Endothelial cell of umbilical vein (primary cell): Measurements from ENCODE around the gene ENKD1. TPM values are rescaled to one million over a fixed set of nuclear protein-coding genes. Genes with fewer than 3 reads are reported as not detected.

Experiments
- BruUV-seq: library from RNA; stranded (reverse); fragments of 400-500 nt; replicated peaks from 2 replicates; lab custom pipeline; 2021; lab: Mats Ljungman, UMichigan
- CTCF ChIA-PET: fragments of 300-600, 350-600 bp; sonication (Branson Sonifier 250); formaldehyde crosslinking; loops from one replicate; lab custom pipeline; 2021; ENCODE audit warnings: antibody characterized with exemption, inconsistent platforms; lab: Charles Lee
- POLR2A ChIA-PET: fragments of 300-600, 350-600 bp; sonication (Branson Sonifier 250); formaldehyde crosslinking; loops from one replicate; lab custom pipeline; 2021; ENCODE audit warnings: antibody characterized with exemption, inconsistent platforms; lab: Charles Lee
- DNase-seq: peaks from one replicate; pipeline ENCODE4 v3.0.0-alpha.2; 2011; ENCODE audit warnings: low read depth, low spot score
- FAIRE-seq: peaks from 2 replicates; lab custom pipeline; 2011; peaks lifted over from hg19 to GRCh38; lab: Jason Lieb, UNC
- H2AFZ ChIP-seq: 2 replicates; pipeline ENCODE4 v1.6.0; 2012; ENCODE audit warnings: low read depth, low read length, control low read depth, inconsistent platforms
- H3K27ac ChIP-seq: 2 replicates; pipeline ENCODE4 v1.5.1; 2011; ENCODE audit warnings: low read depth, mild to moderate bottlenecking, control low read depth, low read length, moderate library complexity; ENCODE audit not compliant: insufficient read depth
- H3K27me3 ChIP-seq, 2 experiments: 2 replicates each; pipeline versions ENCODE4 v1.6.0 to v1.6.1; 2011; ENCODE audit warnings: low read length in 2 of 2, mixed read lengths in 1 of 2; ENCODE audit not compliant: control insufficient read depth in 2 of 2, insufficient read depth in 2 of 2
- H3K36me3 ChIP-seq, 2 experiments: 2 replicates in 1 of 2; 3 replicates in 1 of 2; pipeline ENCODE4 v1.5.1; 2011; ENCODE audit warnings: low read length in 2 of 2, mild to moderate bottlenecking in 1 of 2, moderate library complexity in 1 of 2; ENCODE audit not compliant: control insufficient read depth in 2 of 2, insufficient read depth in 2 of 2; ENCODE audit errors: extremely low read depth in 1 of 2
- H3K4me1 ChIP-seq: 3 replicates; pipeline ENCODE4 v1.5.1; 2011; ENCODE audit warnings: mild to moderate bottlenecking, low read length; ENCODE audit not compliant: control insufficient read depth, insufficient read depth; ENCODE audit errors: extremely low read depth
- H3K4me2 ChIP-seq: 2 replicates; pipeline ENCODE4 v1.6.1; 2011; ENCODE audit warnings: low read length, control low read depth, mixed read lengths; ENCODE audit not compliant: insufficient read depth
- H3K4me3 ChIP-seq, 3 experiments: fragments of 200-600 bp in 1 of 3; sonication (generic), shearing (Covaris generic) in 1 of 3; replicated peaks in 1 of 3; 2 replicates each; pipeline ENCODE4 v1.5.1; 2011 to 2016; ENCODE audit warnings: control low read depth in 3 of 3, low read length in 3 of 3, mild to moderate bottlenecking in 2 of 3, inconsistent platforms in 1 of 3, low read depth in 1 of 3, moderate library complexity in 1 of 3; ENCODE audit not compliant: insufficient read depth in 1 of 3
- H3K79me2 ChIP-seq: 2 replicates; pipeline ENCODE4 v1.6.0; 2012; ENCODE audit warnings: low read length, inconsistent platforms; ENCODE audit not compliant: control insufficient read depth, insufficient read depth
- H3K9ac ChIP-seq: replicated peaks from 2 replicates; pipeline ENCODE3; 2011; ENCODE audit warnings: low read length, control low read depth; ENCODE audit not compliant: insufficient read depth; ENCODE audit errors: extremely low read depth
- H3K9me1 ChIP-seq: replicated peaks from 3 replicates; pipeline ENCODE4 v1.6.0; 2011; ENCODE audit warnings: mild to moderate bottlenecking, low read length; ENCODE audit not compliant: control insufficient read depth, insufficient read depth; ENCODE audit errors: extremely low read depth
- H3K9me3 ChIP-seq: replicated peaks from 2 replicates; pipeline ENCODE4 v1.5.1; 2012; ENCODE audit warnings: low read length, inconsistent platforms; ENCODE audit not compliant: control insufficient read depth, insufficient read depth
- H4K20me1 ChIP-seq: replicated peaks from 2 replicates; pipeline ENCODE3; 2011; ENCODE audit warnings: mild to moderate bottlenecking, low read length; ENCODE audit not compliant: control insufficient read depth, insufficient read depth; ENCODE audit errors: extremely low read depth
- EZH2 ChIP-seq: IDR thresholded peaks from 2 replicates; pipeline ENCODE4 v1.6.1; 2012; ENCODE audit warnings: borderline replicate concordance, low read depth, mild to moderate bottlenecking, moderate library complexity, low read length, inconsistent platforms; ENCODE audit not compliant: severe bottlenecking
- GATA2 ChIP-seq: IDR thresholded peaks from 2 replicates; pipeline ENCODE4 v1.7.0; 2011; ENCODE audit warnings: low read depth, mild to moderate bottlenecking, moderate library complexity, mixed read lengths, low read length; ENCODE audit not compliant: insufficient read length, insufficient read depth
- JUN ChIP-seq: IDR thresholded peaks from 2 replicates; pipeline ENCODE4 v1.6.1; 2011; ENCODE audit warnings: borderline replicate concordance, low read depth; ENCODE audit not compliant: insufficient read length, insufficient read depth
- POLR2A ChIP-seq: IDR thresholded peaks from 2 replicates; pipeline ENCODE4 v1.6.1; 2012; ENCODE audit warnings: low read depth, mild to moderate bottlenecking, control low read depth, low read length
- POLR2AphosphoS5 ChIP-seq: IDR thresholded peaks from 2 replicates; pipeline ENCODE4 v1.6.1; 2012; ENCODE audit warnings: low read depth, mild to moderate bottlenecking, control low read depth, low read length, moderate library complexity; ENCODE audit not compliant: insufficient read depth
- dilution Hi-C: fragments of 300-500 bp; cut with MboI; formaldehyde crosslinking; loops from one replicate; pipeline ENCODE4 v1.15.0; 2019; ENCODE audit warnings: low sequenced_read_pairs; ENCODE audit not compliant: extremely low pct_ligation_motif_present
- intact Hi-C: fragments of 100-400 bp; cut with micrococcal nuclease; formaldehyde crosslinking; loops from one replicate; pipeline ENCODE4 v1.10.0; 2022
- polyA plus RNA-seq, 4 experiments: library from polyadenylated mRNA; depleted of rRNA in 3 of 4; stranded (reverse) in 3 of 4; unstranded in 1 of 4; fragments of >200 nt; gene quantifications; 2 replicates each; pipeline versions ENCODE4 v1.2.1 to v1.2.3, GENCODE V29; 2011 to 2012; ENCODE audit warnings: missing spikeins in 1 of 4
- total RNA-seq: library from RNA; stranded (reverse); gene quantifications from 2 replicates; pipeline ENCODE4 v1.2.3, GENCODE V29; 2021

The ENKD1 gene
- total and polyA plus RNA-seq, 2 donors (not counting 3 experiments of a cell fraction or from before 2014, with no cell fraction given): 16.7 to 17.3 TPM

- intact Hi-C loops (loop anchor here (1.0 to 2.0 kb wide), 5 partner anchors 45 to 199 kb away; partner anchors contain the start of genes CENPT, EDC4, GFOD2 and NUTF2), dilution Hi-C loops (no loop called here)
- peak overlapping the region; percentile 17 for H3K9ac ChIP-seq
- H3K27me3 ChIP-seq: no peaks in the 10 kb centered on the region
- H3K4me1 ChIP-seq: peaks cover 26% of the 10 kb centered on the region
- POLR2A ChIA-PET: interaction anchor here (1.2 kb wide), 1 partner anchor 132 kb away, joined by 4 read pairs; the partner anchor contains the start of genes RANBP10 and TSNAXIP1
- peak; percentile 100 for FAIRE-seq
- peak overlapping the region; percentile 73 for H3K27ac ChIP-seq
- H3K9me1 ChIP-seq: no peaks in the 10 kb centered on the region
- BruUV-seq: no TSS peak
- DNase-seq: peak; percentile 93
- no peaks in the 10 kb centered on the region for H4K20me1 ChIP-seq
- peak overlapping the region; percentile 31 for H3K4me2 ChIP-seq
- H3K36me3 ChIP-seq: peaks cover 0 to 10% of the 10 kb centered on the region in 2 experiments
- H3K4me3 ChIP-seq: no peak overlapping the region
- H2AFZ ChIP-seq: no peak overlapping the region
- H3K79me2 ChIP-seq: no peaks in the 10 kb centered on the region
- H3K9me3 ChIP-seq: no peaks in the 10 kb centered on the region
- TF ChIP-seq EZH2 (no peak), JUN (peak; percentile 29), POLR2A (peak; percentile 26), GATA2 (no peak), POLR2AphosphoS5 (peak; percentile 62)
- CTCF ChIA-PET: interaction anchor here (1.0 to 12.7 kb wide), 27 partner anchors 9 to 367 kb away, joined by 3 to 163 read pairs (median 7); partner anchors contain the start of genes CTCF, EDC4, GFOD2 and NUTF2
These were observed 7.4 kb upstream of the ENKD1 start for GRCh38 chr16:67673712-67674580.
